Astrocyte of the spinal cord (primary cell): ENCODE results near the gene TELO2.

Experiments
- DNase-seq: peaks from one replicate; pipeline ENCODE4 v3.0.0; 2011; ENCODE audit warnings: low read depth, low spot score
- H3K4me3 ChIP-seq: 2 replicates; pipeline ENCODE4 v1.5.1; 2011; ENCODE audit warnings: low read depth, mild to moderate bottlenecking, low read length, moderate library complexity
- CTCF ChIP-seq: IDR thresholded peaks from 2 replicates; pipeline ENCODE4 v1.5.1; 2012; ENCODE audit warnings: low read depth, mild to moderate bottlenecking, low read length, inconsistent platforms
- in situ Hi-C: cut with HindIII; loops from 2 replicates; pipeline ENCODE4 v1.10.0; 2017; ENCODE audit warnings: low sequenced_read_pairs

TELO2 gene

GRCh38 chr16:1457489-1458245 is 35.5 kb upstream of the TELO2 start:
- in situ Hi-C loops: no loop called here
- DNase-seq: no peak
- H3K4me3 ChIP-seq: no peak overlapping the region
- TF ChIP-seq CTCF: no peak

- no peak overlapping the region for H3K4me3 ChIP-seq
- in situ Hi-C loops: no loop called here
These were observed 34.7 kb upstream of the TELO2 start for GRCh38 chr16:1458336-1458976.

GRCh38 chr16:1458977-1459341 is 34.2 kb upstream of the TELO2 start:
- DNase-seq: no peak
- no peak overlapping the region for H3K4me3 ChIP-seq
- in situ Hi-C loops: no loop called here
- no peak for TF ChIP-seq CTCF

More at GRCh38 chr16:1458336-1458976, 34.7 kb upstream of the TELO2 start:
- TF ChIP-seq CTCF: no peak
- no peak for DNase-seq

GRCh38 chr16:1459967-1460366 is 33.2 kb upstream of the TELO2 start:
- no peak overlapping the region for H3K4me3 ChIP-seq
- no peak for DNase-seq
- in situ Hi-C loops: no loop called here
- no peak for TF ChIP-seq CTCF

GRCh38 chr16:1460602-1461138 is 32.5 kb upstream of the TELO2 start:
- in situ Hi-C loops: no loop called here
- TF ChIP-seq CTCF: no peak
- H3K4me3 ChIP-seq: no peak overlapping the region
- no peak for DNase-seq

GRCh38 chr16:1461146-1461545 is 32.0 kb upstream of the TELO2 start:
- no peak overlapping the region for H3K4me3 ChIP-seq
- TF ChIP-seq CTCF: no peak
- DNase-seq: no peak
- in situ Hi-C loops: no loop called here
